Coronary artery (tissue), 2 donors: ENCODE measurements around the gene P3H2.

Source experiments
- DNase-seq: peaks from one replicate; pipeline ENCODE4 v3.0.0-alpha.2; 2017; ENCODE audit warnings: low spot score
- H3K27ac ChIP-seq, 2 donors: fragments of 200-600 bp; sonication (generic); one replicate each; pipeline ENCODE4 v1.5.1; 2016 to 2019
- H3K4me3 ChIP-seq: fragments of 200-600 bp; sonication (generic); 2 replicates; pipeline ENCODE4 v1.5.1; 2016; ENCODE audit warnings: mild to moderate bottlenecking, moderate library complexity
- CTCF ChIP-seq: fragments of 200-600 bp; sonication (generic); IDR thresholded peaks from one replicate; pipeline ENCODE4 v1.5.1; 2019; ENCODE audit warnings: antibody characterized with exemption

Gene P3H2

GRCh38 chr3:190003068-190003467 is 117.6 kb downstream of the P3H2 start:
- H3K27ac ChIP-seq, result no peak overlapping the region
- no peak for DNase-seq

GRCh38 chr3:190001426-190001825 is 119.3 kb downstream of the P3H2 start:
- no peak for DNase-seq
- no peak for TF ChIP-seq CTCF
- H3K27ac ChIP-seq, result no peak overlapping the region
- no peak overlapping the region for H3K4me3 ChIP-seq

More at GRCh38 chr3:190003068-190003467, 117.6 kb downstream of the P3H2 start:
- H3K4me3 ChIP-seq, result no peak overlapping the region
- no peak for TF ChIP-seq CTCF

GRCh38 chr3:190000861-190001196 is 119.9 kb downstream of the P3H2 start:
- H3K4me3 ChIP-seq, result no peak overlapping the region
- no peak for TF ChIP-seq CTCF
- no peak for DNase-seq
- H3K27ac ChIP-seq, result no peak overlapping the region

GRCh38 chr3:190000187-190000860 is 120.4 kb downstream of the P3H2 start:
- DNase-seq, result no peak

GRCh38 chr3:189999718-190000117 is 121.0 kb downstream of the P3H2 start:
- no peak for DNase-seq
- no peak for TF ChIP-seq CTCF
- no peak overlapping the region for H3K4me3 ChIP-seq
- H3K27ac ChIP-seq, result no peak overlapping the region

More at GRCh38 chr3:190000187-190000860, 120.4 kb downstream of the P3H2 start:
- no peak for TF ChIP-seq CTCF
- Histone ChIP-seq H3K27ac (no peak overlapping the region), H3K4me3 (no peak overlapping the region)

GRCh38 chr3:189995129-189995528 is 125.6 kb downstream of the P3H2 start:
- Histone ChIP-seq H3K4me3 (no peak overlapping the region), H3K27ac (no peak overlapping the region)
- no peak for TF ChIP-seq CTCF
- no peak for DNase-seq

- no peak overlapping the region for H3K27ac ChIP-seq
- no peak for TF ChIP-seq CTCF
- no peak overlapping the region for H3K4me3 ChIP-seq
- no peak for DNase-seq
These were observed 129.9 kb downstream of the P3H2 start for GRCh38 chr3:189990826-189991225.
